GM21737 (cell line): Measurements from ENCODE around the gene NINJ2.

ENCODE experiments used
- ATAC-seq: cut with Tn5 transposase; IDR thresholded peaks from one replicate; pipeline ENCODE4 v1.9.1; 2021; ENCODE audit warnings: mild to moderate bottlenecking, moderate library complexity; ENCODE audit not compliant: unreplicated experiment

NINJ2 gene

DNA sequence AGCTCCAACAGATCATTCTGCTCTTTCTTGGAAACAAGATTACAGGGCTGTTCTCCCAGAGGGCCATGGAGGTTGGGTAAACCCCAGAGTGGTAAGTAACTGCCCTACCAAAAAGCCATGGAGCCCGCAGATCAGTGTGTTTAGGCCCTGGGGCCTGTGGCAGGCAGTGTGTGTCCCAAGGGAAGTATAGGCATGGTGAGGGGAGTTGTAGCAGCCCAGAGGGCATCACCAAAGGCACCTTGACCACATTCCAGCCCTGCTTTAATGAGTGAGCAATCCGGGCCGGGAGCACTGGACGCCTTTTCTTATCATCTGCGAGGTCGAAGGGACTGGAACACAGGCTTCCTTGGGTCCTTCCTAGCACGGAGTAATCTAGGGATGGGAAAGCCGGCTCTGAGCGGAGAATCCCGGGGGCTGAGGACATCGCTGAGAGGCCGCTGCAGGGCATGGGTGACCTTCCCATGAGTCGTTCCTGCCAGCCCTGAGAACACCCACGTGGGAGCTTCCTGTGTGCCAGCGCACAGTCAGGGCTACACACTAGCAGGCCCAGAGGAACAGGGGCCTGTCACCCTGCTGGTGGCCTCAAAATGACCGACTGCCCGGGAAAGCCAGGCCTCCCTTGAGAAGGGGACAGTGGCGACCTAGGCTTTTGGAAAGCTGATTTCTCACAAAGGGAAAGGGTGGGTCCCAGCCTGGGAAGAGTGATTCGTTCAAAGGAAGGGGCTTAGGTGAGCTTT, 91.3 kb downstream of the NINJ2 start:
- no peak for ATAC-seq

DNA sequence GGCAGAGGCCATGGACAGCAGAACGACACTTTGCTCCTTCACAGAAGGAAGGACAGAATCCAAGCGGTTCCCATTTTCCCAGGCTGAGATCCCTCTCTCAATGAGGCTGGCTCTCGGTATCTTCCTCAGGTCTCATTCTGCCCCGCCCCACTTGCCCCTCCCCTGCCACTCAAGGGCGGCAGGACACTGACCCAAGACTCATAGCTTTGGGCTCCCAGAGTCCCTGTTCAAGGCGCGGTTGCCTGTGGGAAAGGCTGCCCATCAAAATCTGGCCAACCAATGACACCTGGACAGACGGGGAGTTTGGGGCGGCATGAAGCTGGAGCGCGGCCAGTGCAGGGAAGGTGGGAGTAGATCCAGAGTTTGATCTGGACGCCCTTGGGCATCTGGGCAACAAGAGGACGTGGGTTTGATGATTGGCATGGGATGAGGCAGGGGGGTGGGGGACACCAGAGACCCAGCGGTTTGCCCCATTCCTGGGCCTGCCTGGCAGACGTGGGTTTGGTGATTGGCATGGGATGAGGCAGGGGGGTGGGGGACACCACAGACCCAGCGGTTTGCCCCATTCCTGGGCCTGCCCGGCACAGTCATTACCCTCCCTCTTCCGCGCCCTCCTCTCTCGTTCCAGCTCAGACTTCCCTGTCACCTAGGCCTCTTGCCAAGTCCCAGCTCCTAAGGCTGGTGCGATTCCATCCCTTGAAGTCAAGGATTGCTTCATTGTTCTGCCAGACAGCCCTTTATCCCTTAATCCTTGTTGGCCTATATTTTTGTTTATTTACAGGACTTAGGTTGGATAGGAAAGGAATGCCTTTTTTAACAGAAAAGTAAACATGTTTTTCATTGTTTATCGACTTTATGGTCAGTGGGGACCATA, 92.1 kb downstream of the NINJ2 start:
- ATAC-seq = no peak

DNA sequence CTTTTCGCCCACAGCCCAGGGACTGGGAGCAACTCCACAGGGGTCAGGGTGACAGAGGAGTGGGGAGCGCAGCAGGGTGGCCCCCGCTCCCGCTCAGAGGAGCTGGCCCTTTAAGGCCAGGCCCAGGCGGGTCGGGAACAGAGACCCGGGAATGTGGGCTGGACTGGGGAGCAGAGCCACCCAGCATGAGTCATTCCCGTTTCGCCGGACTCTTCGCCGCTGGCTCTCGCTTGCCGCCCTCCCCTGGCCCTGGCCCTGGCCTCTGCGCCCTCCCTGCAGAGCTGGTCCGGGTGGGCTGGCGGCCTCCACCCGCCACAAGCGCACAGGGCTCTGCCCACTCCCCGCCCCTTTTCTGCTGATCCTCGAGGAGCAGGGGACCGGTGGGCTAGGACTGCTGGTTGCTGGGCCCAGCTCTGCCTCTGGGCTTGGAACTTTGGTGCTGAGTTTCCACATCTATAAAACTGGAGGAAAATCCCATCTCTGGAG, 92.8 kb downstream of the NINJ2 start:
- no peak for ATAC-seq

DNA sequence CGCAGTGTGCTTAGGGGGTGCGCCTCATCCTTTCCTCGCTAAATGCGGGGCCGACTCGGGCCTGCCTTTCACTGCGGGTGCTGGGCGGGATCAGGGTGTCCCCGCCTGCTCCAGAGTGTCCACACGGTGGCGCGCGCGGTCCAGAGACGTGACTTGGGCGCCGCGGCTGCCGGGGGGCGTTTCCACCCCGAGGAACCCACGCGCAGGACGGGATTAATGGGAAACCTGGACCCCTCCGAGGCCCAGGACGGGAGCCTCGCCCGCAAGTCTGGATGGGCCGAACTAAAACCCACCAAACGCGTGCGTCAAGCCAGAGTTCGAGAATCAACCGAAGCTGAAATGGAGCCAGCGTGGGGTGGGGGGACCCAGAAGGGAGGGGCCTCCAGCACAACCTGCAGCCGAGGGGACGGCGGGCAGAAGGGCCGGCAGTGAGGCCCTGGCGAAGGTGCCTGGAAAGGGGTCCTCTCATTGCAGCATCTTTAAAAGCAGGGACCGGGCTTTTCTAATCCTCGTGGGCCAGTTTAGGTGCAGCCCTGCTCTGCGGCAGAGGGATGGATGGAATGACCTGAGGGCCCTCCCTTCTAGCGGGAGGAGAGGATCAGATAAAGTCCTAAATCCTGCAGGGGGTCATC, 93.3 kb downstream of the NINJ2 start:
- ATAC-seq = no peak

DNA sequence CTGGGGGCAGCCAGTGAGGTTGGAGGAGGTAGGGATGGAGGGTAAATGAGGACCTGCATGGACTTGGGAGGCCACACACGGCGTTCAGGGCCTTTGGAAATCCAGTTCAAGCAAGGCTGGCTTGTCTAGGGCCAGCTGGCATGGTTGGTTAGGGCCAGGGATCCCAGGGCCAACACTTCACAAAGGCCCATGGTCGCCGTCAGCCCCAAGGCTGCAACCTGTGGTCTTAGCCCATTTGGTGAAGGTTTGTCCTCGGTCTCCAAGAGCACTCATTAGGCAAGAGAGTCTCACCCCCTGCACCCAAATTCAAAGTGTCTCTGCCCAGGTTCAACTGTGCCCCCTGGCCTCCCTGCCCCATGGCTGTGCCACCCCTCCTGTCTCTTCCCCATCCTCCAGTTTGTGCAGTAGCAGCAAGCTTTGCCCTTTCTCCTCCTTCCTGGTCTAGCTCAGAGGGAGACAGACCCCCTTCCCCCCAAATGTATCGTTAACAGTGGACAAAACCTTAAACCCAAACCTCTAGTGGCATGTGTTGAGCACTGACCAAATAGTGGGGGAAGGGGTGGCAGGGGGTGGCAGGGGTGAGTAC, 94.1 kb downstream of the NINJ2 start:
- ATAC-seq = no peak

DNA sequence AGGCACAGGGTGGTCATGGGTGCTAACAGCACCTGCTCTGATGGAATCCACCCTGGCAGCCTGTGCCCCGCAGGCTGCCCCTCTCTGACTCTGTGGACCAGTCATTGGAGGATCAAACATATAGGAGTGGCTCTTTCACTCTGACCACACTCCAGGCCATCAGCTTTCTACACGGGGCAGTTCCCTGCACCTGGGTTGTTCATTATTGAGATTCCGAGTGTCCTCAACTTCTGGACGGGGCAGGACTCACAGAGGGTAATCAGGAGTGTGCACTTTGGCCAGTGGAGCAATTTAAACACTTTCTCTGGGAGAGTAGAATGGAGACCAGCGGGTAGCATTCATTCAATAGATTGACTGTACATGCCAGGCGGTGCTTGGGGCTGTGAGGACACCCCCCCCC, 94.8 kb downstream of the NINJ2 start:
- no peak for ATAC-seq

DNA sequence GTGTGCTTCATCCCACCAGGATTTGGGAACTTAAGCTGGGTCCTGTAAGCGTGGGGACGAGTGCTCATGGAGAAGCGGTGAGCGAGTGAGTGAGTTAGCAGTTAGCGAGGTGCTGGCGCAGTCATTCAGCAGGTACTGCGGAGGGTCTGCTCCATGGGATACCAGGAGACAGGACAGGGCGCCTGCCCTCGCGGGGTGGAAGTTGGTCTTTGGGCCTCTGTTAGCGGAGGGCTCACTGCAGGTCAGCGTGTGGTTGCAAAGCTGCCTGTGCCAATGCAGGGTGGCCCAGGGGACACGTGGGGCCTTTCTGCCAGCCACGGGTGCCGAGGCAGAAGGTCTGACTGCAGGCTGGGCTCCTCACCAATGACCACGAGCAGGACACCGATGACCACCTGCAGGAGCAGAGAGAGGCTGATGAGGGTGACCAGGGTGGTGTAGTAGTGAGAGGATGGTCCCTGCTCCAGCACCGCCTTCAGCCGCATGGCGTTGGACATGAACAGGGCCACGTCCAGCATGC, 97.6 kb downstream of the NINJ2 start:
- no peak for ATAC-seq

DNA sequence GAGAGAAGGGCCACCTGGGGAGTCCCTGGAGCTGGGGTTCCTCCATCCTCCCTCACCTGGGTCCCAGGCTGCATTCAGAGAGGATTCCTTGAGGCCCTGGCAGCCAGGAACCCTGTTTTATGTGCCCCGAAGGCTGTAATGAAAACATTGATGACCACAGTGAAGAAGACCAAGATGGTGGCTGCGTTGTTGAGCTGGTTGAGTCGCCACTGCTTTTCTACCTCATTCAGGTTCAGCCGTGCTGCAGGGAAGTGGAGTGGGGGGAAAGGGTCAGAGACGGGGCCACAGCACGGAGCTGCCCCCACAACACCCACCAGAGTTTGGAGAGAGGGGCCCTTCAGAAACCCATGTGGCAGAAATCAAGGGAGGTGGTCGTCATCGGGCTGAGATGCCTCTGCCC, 98.1 kb downstream of the NINJ2 start:
- no peak for ATAC-seq

DNA sequence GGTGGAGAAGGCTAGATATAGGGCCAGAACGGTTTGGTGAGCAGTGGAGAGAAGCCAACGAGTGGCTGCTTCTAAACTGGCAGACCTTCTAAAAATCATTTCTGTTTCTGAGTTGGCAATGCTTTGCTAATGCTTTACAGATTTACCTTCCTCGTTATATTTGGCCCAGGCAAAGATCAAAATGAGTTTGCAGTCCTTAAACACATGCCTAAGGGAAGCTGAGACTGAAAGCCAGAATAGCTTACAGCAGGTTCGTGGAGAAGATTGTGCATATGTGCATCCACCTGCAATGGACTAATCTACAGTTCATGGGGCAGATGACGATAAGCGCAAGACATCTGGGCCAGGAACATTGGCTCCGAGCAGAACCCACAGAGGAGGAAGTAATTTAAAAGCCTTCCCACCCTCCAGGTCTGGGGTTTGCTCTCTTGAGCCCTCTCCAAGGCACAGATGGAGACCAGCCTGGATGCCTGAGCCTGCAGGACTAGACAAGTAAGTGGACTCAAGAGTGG, 99.4 kb downstream of the NINJ2 start:
- no peak for ATAC-seq

DNA sequence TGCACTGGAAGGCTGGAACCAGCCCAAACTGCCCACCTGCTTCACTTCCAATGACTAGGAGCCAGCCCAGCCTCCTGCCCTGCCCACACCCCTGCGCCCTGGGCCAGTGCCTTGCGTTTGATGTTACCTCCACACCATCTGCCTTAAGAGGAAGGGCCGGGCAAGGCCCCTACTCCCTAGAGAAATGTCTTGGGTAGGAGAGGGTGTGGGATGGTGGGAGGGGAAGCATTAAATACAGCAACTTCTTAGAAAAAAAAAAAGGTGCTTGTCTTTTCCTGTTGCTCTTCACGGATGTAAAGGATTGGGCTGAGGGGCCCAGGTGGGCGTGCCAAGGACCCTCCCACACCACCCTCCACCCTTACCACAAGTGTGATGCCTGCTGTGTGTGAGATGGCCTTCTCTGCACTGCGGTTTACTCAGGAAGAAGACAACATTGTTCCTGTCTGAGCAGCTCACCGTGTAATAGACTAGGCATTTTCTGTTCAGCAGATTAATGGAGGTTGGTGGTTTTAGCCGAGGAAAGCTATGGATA, 99.9 kb downstream of the NINJ2 start:
- no peak for ATAC-seq

DNA sequence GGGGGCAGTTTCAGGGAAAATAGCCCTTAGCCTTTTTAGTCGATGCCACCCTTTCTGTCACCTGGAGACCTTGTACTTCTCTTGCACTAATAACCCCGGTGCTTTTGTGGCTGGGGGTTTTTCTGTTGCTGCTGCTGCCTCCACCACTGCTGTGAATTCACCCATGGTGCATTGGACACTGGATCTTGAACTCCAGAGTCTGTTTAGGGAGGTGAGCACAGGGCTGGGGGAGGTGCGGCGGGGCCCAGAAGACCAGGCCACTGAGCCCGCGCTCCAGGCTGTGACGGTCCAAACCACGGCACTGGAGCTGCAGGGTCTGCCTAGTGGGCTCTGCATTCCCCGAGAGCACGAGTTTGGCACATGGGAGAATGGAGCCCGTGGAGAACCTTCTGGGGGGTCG, 100.6 kb downstream of the NINJ2 start:
- ATAC-seq = no peak

DNA sequence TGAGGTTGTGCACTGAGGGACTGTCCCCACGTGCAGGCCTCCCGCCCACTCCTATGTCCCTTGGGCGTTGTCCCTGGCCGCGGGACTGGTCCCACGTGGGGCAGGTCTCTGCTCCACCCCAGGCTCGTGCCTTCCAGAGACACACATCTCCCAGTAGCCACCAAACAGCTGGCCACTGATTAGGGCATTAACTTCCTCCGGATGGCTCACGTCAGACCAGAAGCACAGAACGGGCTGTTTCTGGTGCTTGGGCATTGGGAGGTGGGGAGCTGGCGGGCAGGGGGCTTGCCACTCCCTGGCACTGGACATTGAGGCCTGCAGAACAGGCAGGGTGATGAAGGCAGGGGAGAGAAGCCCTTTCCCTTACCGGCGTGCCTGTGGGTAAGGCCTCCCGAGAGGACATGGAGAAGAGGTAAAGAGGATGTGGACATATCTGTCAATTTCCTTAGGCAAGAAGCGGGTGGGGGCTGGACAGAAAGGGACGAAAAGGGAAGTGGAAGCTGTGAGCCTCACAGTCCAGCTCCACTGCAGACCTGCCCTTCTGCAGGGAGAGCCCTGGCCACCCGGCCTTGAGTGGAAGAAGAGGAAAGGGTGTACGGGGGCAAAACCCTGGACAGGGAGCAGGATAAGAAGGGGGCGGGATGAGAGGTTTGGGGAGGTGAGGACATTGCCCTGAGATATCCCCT, 101.2 kb downstream of the NINJ2 start:
- ATAC-seq = no peak

DNA sequence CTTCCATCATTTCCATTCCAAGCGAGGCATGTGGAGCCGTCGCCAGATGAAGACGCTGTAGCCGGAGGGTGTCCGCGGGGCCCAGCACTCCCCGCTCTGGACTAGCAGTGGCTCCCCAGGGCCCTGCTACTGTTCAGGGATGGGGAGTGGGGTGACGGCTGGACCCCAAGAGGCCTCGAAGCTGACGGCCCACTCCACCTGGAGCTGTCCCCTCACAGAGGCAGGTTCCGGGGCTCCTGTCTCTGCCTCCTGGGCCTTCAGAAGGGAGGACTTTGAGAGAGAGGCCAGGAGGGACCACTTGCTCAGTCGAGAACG, 101.9 kb downstream of the NINJ2 start:
- ATAC-seq = no peak

DNA sequence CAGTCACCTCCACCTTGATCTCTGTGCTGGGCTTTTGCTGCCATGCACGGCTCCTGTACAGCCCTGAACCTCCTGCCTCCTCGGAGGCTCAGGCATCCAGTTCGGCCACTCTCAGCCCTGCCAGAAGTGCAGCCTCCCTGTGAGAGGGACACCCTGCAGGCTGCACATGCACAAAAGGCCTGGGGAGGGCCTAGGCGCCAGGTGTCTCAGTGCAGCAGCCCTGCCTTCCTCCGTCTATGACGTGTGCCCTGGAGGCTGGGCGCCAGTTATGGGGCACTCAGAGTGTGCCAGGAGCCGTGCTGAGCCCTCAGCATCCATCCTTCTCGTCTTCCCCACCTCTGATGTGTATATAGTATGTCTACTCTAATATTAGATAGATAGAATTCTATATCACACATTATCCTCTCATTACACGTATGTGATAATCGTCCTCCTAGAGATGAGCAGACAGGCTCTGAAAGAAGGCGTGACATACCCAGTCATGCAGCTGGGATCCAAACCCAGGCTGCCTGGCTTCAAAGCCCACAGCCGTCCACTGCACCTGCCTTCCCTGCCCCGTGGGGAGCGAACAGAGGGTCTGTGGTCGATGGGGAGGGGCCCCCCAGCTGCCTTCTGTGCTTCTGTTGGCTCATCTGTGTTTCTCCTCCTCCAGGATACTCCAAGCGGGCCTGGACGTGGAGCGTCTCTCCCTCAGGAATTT, 102.4 kb downstream of the NINJ2 start:
- no peak for ATAC-seq

DNA sequence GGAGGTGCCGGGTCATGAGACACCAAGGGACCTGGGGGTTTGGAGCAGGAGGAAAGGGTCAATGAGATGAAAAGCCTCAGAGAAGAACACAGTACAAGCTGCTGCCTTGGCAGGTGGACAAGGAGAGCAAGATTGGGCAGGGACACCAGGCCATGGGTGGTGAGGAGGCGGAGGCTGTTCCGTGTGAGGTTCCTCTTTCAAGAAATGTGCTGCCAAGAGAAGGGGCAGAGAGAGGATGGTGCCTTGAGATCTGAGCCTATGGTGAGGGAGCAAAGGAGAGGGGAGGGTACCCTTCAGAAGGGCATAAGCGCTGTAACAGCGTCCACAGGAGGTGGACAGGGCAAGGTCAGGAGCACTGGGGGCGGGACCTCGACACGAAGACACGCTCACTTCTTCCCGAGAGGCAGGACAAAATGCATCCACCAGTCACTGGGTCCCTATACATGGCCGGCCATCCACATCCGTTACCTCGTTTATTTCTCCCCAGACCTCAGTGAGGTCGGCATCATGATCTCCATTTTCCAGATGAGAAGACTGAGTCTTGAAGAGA, 103.3 kb downstream of the NINJ2 start:
- ATAC-seq = no peak

DNA sequence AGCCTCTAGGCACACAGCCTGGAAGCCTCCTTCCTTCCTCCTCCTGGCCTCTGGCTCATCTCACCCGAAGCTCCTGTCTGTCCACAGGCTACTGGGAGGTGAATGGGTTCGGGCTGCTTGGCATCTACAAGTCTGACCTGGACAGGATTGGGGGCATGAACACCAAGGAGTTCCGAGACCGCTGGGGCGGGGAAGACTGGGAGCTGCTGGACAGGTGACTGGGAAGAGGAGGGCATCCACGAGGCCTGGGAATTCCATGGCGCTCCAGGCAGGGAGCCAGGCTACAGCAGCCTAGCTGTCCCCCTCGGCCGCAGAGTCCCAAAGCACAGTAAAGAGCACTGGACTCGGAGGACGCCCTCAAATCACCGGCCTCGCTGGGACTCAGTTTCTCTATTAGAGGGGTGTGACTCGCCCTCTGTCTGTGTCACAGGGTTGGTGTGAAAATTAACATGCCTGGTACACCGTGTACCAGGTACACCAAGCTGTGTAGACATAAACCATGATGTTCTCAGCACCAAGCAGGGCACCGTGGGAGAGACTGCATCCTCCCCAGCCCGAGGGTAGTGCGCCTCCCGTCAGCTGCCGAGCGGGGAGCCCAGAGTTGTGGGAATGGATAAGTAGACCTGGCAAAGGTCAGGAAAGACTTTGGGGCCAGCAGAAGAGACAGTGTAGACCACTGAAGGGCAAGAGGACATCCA, 103.9 kb downstream of the NINJ2 start:
- ATAC-seq = no peak

DNA sequence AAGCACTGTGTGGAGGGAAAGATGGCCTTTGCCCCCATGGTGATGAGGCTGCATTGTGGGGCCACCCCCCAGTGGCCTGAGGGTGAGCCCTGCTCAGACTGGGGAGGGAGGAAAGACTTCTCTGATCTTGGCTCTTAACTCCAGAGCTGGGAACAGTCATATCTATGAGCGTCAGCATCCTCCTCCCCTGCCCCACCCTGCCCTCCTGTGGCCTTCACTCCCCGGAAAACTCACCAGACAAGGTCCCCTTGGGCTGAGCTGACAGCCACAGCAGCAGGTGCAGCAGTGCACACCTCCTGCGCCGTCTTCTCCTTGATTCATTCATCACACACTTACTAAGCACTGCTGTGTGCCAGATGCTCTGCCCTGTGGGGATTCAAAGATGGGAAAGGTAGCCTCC, 104.7 kb downstream of the NINJ2 start:
- ATAC-seq = no peak

DNA sequence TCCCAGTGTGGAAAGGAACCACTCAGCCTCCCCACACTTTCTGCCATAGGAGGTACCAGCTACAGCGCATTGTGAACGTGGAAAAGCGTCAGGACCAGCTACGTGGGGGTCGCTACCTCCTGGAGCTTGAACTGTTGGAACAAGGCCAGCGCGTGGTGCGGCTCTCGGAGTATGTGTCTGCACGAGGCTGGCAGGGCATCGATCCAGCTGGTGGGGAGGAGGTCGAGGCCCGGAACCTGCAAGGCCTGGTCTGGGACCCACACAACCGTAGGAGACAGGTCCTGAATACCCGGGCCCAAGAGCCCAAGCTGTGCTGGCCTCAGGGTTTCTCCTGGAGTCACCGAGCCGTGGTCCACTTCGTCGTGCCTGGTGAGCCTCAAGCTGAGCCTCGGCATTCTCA, 106.7 kb downstream of the NINJ2 start:
- ATAC-seq = no peak

DNA sequence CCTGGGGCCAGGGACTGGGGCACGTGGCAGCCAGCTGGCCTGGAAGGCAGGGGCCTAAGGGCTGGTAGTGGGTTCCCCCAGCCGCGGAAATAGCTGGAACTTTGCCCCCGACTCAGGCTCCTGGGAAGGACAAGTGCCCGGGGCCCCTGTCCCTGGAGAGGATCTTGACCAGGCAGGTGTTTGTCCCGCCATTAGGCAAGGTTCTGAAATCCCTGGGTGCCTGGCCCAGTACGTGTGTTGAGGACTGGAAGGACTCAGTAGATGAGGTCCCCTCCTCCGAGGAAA, 109.3 kb downstream of the NINJ2 start:
- ATAC-seq = no peak
